Keratinocyte (primary cell): Measurements from ENCODE around the gene CCDC69. TPM values are rescaled to one million over a fixed set of nuclear protein-coding genes. Genes with fewer than 3 reads are reported as not detected.

Experiments used
- DNase-seq: peaks from one replicate; pipeline ENCODE4 v3.0.0-alpha.2; 2011; ENCODE audit warnings: low read depth, missing footprints, low spot score
- FAIRE-seq: peaks from 2 replicates; lab custom pipeline; 2011; peaks lifted over from hg19 to GRCh38; lab: Jason Lieb, UNC
- H2AFZ ChIP-seq: 2 replicates; pipeline ENCODE4 v1.6.0; 2012; ENCODE audit warnings: low read length, control low read depth, inconsistent platforms; ENCODE audit not compliant: control insufficient read depth
- H3K27ac ChIP-seq: 2 replicates; pipeline ENCODE4 v1.5.1; 2011; ENCODE audit warnings: low read length; ENCODE audit not compliant: control insufficient read depth, insufficient read depth
- H3K27me3 ChIP-seq: 3 replicates; pipeline ENCODE4 v1.6.0; 2011; ENCODE audit warnings: low read length; ENCODE audit not compliant: control insufficient read depth, insufficient read depth; ENCODE audit errors: extremely low read depth
- H3K36me3 ChIP-seq, 2 experiments: 2 replicates in 1 of 2; 3 replicates in 1 of 2; pipeline ENCODE4 v1.5.1; 2011; ENCODE audit warnings: low read length in 2 of 2, mild to moderate bottlenecking in 1 of 2; ENCODE audit not compliant: control insufficient read depth in 2 of 2, insufficient read depth in 2 of 2; ENCODE audit errors: extremely low read depth in 1 of 2
- H3K4me1 ChIP-seq: 3 replicates; pipeline ENCODE4 v1.5.1; 2011; ENCODE audit warnings: low read length; ENCODE audit not compliant: control insufficient read depth, insufficient read depth; ENCODE audit errors: extremely low read depth
- H3K4me2 ChIP-seq: 3 replicates; pipeline ENCODE4 v1.6.0; 2011; ENCODE audit warnings: low read depth, low read length; ENCODE audit not compliant: control insufficient read depth, insufficient read depth; ENCODE audit errors: extremely low read depth
- H3K4me3 ChIP-seq, 3 experiments: fragments of 200-600 bp in 1 of 3; sonication (generic) in 1 of 3; 2 replicates in 2 of 3; 3 replicates in 1 of 3; pipeline ENCODE4 v1.5.1; 2011 to 2016; ENCODE audit warnings: low read length in 3 of 3, mild to moderate bottlenecking in 3 of 3, control low read depth in 2 of 3, inconsistent platforms in 1 of 3, low read depth in 1 of 3, mixed read lengths in 1 of 3, mixed run types in 1 of 3, moderate library complexity in 1 of 3; ENCODE audit not compliant: control insufficient read depth in 2 of 3, insufficient read depth in 2 of 3; ENCODE audit errors: extremely low read depth in 1 of 3
- H3K79me2 ChIP-seq: 2 replicates; pipeline ENCODE4 v1.6.0; 2012; ENCODE audit warnings: low read length; ENCODE audit not compliant: control insufficient read depth, insufficient read depth
- H3K9ac ChIP-seq: 3 replicates; pipeline ENCODE4 v1.6.0; 2011; ENCODE audit warnings: low read length; ENCODE audit not compliant: control insufficient read depth, insufficient read depth; ENCODE audit errors: extremely low read depth
- H3K9me1 ChIP-seq: 3 replicates; pipeline ENCODE4 v1.6.0; 2011; ENCODE audit warnings: low read length; ENCODE audit not compliant: control insufficient read depth, insufficient read depth; ENCODE audit errors: extremely low read depth
- H3K9me3 ChIP-seq: 2 replicates; pipeline ENCODE4 v1.5.1; 2012; ENCODE audit warnings: low read depth, low read length; ENCODE audit not compliant: control insufficient read depth
- H4K20me1 ChIP-seq: 3 replicates; pipeline ENCODE4 v1.6.0; 2011; ENCODE audit warnings: low read length; ENCODE audit not compliant: control insufficient read depth, insufficient read depth; ENCODE audit errors: extremely low read depth
- CTCF ChIP-seq, 3 experiments: IDR thresholded peaks in 1 of 3; conservative IDR thresholded peaks in 1 of 3; optimal IDR thresholded peaks in 1 of 3; 2 replicates in 2 of 3; 3 replicates in 1 of 3; pipeline versions ENCODE3 to v1.5.1; 2011; ENCODE audit warnings: low read length in 3 of 3, mild to moderate bottlenecking in 3 of 3, moderate library complexity in 2 of 3, control low read depth in 1 of 3, inconsistent platforms in 1 of 3; ENCODE audit not compliant: insufficient read depth in 2 of 3; ENCODE audit errors: extremely low read depth in 1 of 3
- EZH2 ChIP-seq: IDR thresholded peaks from one replicate; pipeline ENCODE4 v1.6.1; 2012; ENCODE audit warnings: inconsistent platforms, mild to moderate bottlenecking, low read length, moderate library complexity
- dilution Hi-C: fragments of 300-500 bp; cut with MboI; formaldehyde crosslinking; loops from one replicate; pipeline ENCODE4 v1.7.0; 2020; ENCODE audit warnings: low sequenced_read_pairs; ENCODE audit not compliant: extremely low pct_ligation_motif_present
- polyA plus RNA-seq, 5 experiments: library from polyadenylated mRNA; depleted of rRNA in 3 of 5; stranded (reverse) in 3 of 5; stranded (forward) in 1 of 5; unstranded in 1 of 5; fragments of >200 nt; gene quantifications; 1 replicate in 1 of 5; 2 replicates in 3 of 5; 3 replicates in 1 of 5; pipeline versions ENCODE4 v1.2.1 to v1.2.3, GENCODE V29; 2011 to 2012; ENCODE audit warnings: missing spikeins in 2 of 5, low read depth in 1 of 5, low replicate concordance in 1 of 5

The CCDC69 gene
- polyA plus RNA-seq, 1 donor (not counting 4 experiments of a cell fraction or from before 2014, with no cell fraction given) = 4.1 TPM

- Histone ChIP-seq H3K27ac (no peak overlapping the region), H3K9me1 (no peaks in the 10 kb centered on the region), H3K4me1 (peaks cover 19% of the 10 kb centered on the region), H3K27me3 (peaks cover 19% of the 10 kb centered on the region), H3K4me3 (no peak overlapping the region), H3K9me3 (no peaks in the 10 kb centered on the region), H3K79me2 (peaks cover 4% of the 10 kb centered on the region), H4K20me1 (no peaks in the 10 kb centered on the region), H2AFZ (no peak overlapping the region), H3K4me2 (no peak overlapping the region), H3K36me3 (no peaks in the 10 kb centered on the region), H3K9ac (no peak overlapping the region)
- FAIRE-seq = no peak
- DNase-seq = no peak
- TF ChIP-seq EZH2 (no peak), CTCF (optimal IDR thresholded peaks at IDR 0.05 in 1 of 3, IDR thresholded peaks at IDR 0.05 in 1 of 3, conservative IDR thresholded peaks at IDR 0.05 in 1 of 3; ENCODE audit: extremely low read depth in 1 of 3, insufficient read depth in 2 of 3, low read length in 3 of 3) (no peak)
- dilution Hi-C loops = no loop called here
Observed at GRCh38 chr5:151159649-151160373, 64.1 kb downstream of the CCDC69 start.

DNA sequence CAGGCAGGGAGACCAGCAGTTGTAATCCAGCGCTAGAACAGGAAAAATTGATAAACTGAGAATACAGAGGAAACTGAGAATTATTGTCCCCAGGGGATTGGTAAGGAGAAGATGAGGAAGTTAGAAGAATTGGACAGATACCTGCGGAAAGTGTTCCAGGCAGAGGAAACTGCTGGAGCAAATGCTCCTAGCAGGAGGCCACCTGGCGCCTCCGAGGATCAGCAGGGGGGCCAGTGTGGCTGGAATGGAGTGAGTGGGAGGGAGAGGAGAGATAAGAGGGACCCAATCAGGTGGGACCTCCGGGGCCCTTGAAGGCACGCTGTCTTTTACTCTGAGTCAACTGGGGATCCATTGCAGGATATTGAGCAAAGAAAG, 65.6 kb downstream of the CCDC69 start:
- DNase-seq = no peak
- TF ChIP-seq EZH2 (no peak), CTCF (optimal IDR thresholded peaks at IDR 0.05 in 1 of 3, IDR thresholded peaks at IDR 0.05 in 1 of 3, conservative IDR thresholded peaks at IDR 0.05 in 1 of 3; ENCODE audit: extremely low read depth in 1 of 3, insufficient read depth in 2 of 3, low read length in 3 of 3) (no peak)
- H3K9me3 ChIP-seq = no peaks in the 10 kb centered on the region
- H3K27me3 ChIP-seq = peaks cover 19% of the 10 kb centered on the region
- peaks cover 19% of the 10 kb centered on the region for H3K4me1 ChIP-seq
- no peaks in the 10 kb centered on the region for H4K20me1 ChIP-seq
- dilution Hi-C loops = no loop called here
- H3K36me3 ChIP-seq = no peaks in the 10 kb centered on the region
- peak overlapping the region; percentile 51 to 78 (median 73) for H3K4me3 ChIP-seq
- no peak overlapping the region for H3K9ac ChIP-seq
- H3K27ac ChIP-seq = no peak overlapping the region
- H2AFZ ChIP-seq = peak overlapping the region; percentile 88
- no peaks in the 10 kb centered on the region for H3K9me1 ChIP-seq
- peak overlapping the region; percentile 96 for H3K4me2 ChIP-seq
- FAIRE-seq = no peak
- peaks cover 6% of the 10 kb centered on the region for H3K79me2 ChIP-seq
